Epithelial cell of proximal tubule (primary cell): ENCODE results near the gene KRT72. TPM values are rescaled to one million over a fixed set of nuclear protein-coding genes. Genes with fewer than 3 reads are reported as not detected.

ENCODE experiments used
- DNase-seq: peaks from one replicate; pipeline ENCODE4 v3.0.0-alpha.2; 2011; ENCODE audit warnings: low read depth
- H3K4me3 ChIP-seq: 2 replicates; pipeline ENCODE4 v1.5.1; 2011; ENCODE audit warnings: low read depth, mild to moderate bottlenecking, low read length
- CTCF ChIP-seq: conservative IDR thresholded peaks from 2 replicates; pipeline ENCODE4 v1.5.1; 2012; ENCODE audit warnings: low read depth, mild to moderate bottlenecking, low read length
- total RNA-seq: library from RNA; depleted of rRNA; stranded (reverse); fragments of >200 nt; gene quantifications from 2 replicates; pipeline ENCODE4 v1.2.3, GENCODE V29; 2015

KRT72 gene
- total RNA-seq, 1 donor from 2014 or later, result not detected

GRCh38 chr12:52645120-52645761 lies 44.0 kb upstream of the KRT72 start:
- no peak for TF ChIP-seq CTCF
- no peak overlapping the region for H3K4me3 ChIP-seq
- DNase-seq, result no peak

GRCh38 chr12:52644078-52644415 lies 42.8 kb upstream of the KRT72 start:
- H3K4me3 ChIP-seq, result no peak overlapping the region
- no peak for DNase-seq
- no peak for TF ChIP-seq CTCF

- TF ChIP-seq CTCF, result no peak
Observed at GRCh38 chr12:52643233-52644077, 42.2 kb upstream of the KRT72 start.

GRCh38 chr12:52641468-52641867 lies 40.2 kb upstream of the KRT72 start:
- TF ChIP-seq CTCF, result no peak
- H3K4me3 ChIP-seq, result no peak overlapping the region

More at GRCh38 chr12:52643233-52644077, 42.2 kb upstream of the KRT72 start:
- DNase-seq, result no peak
- H3K4me3 ChIP-seq, result no peak overlapping the region

GRCh38 chr12:52637299-52637698 lies 36.0 kb upstream of the KRT72 start:
- no peak overlapping the region for H3K4me3 ChIP-seq
- no peak for TF ChIP-seq CTCF
- no peak for DNase-seq

More at GRCh38 chr12:52641468-52641867, 40.2 kb upstream of the KRT72 start:
- DNase-seq, result no peak

- H3K4me3 ChIP-seq, result no peak overlapping the region
- no peak for TF ChIP-seq CTCF
- DNase-seq, result no peak
Observed at GRCh38 chr12:52636592-52637258, 35.5 kb upstream of the KRT72 start.
